NK-92 (cell line): ENCODE data around the gene REXO5.
"Not testable (repeated sequence)": the region's sequence is repeated elsewhere in the genome, so short reads cannot be mapped to it uniquely, and the experiment has no call there.

Experiments used
- DNase-seq: peaks from one replicate; lab custom pipeline; 2025; ENCODE audit not compliant: unreplicated experiment; lab: John Stamatoyannopoulos, UW

Gene REXO5, protein sequence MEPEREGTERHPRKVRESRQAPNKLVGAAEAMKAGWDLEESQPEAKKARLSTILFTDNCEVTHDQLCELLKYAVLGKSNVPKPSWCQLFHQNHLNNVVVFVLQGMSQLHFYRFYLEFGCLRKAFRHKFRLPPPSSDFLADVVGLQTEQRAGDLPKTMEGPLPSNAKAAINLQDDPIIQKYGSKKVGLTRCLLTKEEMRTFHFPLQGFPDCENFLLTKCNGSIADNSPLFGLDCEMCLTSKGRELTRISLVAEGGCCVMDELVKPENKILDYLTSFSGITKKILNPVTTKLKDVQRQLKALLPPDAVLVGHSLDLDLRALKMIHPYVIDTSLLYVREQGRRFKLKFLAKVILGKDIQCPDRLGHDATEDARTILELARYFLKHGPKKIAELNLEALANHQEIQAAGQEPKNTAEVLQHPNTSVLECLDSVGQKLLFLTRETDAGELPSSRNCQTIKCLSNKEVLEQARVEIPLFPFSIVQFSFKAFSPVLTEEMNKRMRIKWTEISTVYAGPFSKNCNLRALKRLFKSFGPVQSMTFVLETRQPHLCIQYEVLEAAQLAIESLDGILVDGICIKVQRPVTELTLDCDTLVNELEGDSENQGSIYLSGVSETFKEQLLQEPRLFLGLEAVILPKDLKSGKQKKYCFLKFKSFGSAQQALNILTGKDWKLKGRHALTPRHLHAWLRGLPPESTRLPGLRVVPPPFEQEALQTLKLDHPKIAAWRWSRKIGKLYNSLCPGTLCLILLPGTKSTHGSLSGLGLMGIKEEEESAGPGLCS

DNA sequence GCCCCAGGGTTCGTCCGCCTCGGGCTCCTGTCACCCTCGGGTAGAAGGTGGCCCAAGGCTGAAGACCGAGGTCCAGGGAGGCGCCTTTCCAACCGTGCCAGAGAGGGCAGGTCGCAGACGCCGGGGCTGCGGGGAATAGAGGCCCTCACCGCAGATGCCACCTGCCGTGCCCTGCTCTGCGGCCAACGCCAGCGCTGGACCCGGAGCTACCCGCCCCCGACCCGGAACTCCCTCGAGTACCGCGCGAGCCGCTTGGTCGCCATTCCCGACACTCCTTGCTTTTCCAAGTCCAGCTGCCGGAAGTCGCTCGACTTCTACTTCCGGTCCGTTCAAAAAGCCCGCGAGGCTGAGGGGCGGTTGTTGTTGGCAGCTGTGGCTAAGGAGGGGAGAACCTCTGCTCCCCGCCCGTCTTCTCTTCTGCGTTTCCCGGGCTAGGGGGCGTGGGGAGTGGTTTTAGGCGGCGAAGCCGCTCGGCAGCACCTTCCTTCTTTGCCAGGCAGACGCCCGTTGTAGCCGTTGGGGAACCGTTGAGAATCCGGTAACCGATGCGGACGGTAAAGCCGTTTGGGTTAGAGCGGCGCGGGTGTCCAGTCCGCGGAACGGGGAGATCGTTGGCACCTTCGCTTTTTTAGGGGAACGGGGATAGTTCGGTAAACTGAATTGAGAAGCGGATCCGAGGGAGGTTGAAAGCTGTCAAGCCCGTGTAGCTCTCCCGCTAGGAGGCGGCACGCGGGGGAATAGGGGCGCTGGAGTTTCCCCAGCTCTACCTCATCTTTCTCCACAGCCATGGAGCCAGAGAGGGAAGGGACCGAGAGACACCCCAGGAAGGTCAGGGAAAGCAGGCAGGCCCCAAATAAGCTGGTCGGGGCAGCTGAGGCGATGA, at the start of gene REXO5, which contains the start of gene ERI2:
TSS of gene REXO5 (plus strand) at position 360 of the 883 bp plus-strand sequence. CDS start at position 787, 427 bp downstream.
TSS of gene ERI2 (minus strand) at position 305 of the 883 bp plus-strand sequence. CDS start at position 263, 42 bp downstream.
- DNase-seq, result no peak

GRCh38 chr16:20760346-20760745, 46.0 kb upstream of the REXO5 start:
- DNase-seq, result no peak

GRCh38 chr16:20761175-20761574, 45.2 kb upstream of the REXO5 start:
- DNase-seq, result no peak

- no peak for DNase-seq
Observed at GRCh38 chr16:20762404-20763123, 43.8 kb upstream of the REXO5 start.

DNA sequence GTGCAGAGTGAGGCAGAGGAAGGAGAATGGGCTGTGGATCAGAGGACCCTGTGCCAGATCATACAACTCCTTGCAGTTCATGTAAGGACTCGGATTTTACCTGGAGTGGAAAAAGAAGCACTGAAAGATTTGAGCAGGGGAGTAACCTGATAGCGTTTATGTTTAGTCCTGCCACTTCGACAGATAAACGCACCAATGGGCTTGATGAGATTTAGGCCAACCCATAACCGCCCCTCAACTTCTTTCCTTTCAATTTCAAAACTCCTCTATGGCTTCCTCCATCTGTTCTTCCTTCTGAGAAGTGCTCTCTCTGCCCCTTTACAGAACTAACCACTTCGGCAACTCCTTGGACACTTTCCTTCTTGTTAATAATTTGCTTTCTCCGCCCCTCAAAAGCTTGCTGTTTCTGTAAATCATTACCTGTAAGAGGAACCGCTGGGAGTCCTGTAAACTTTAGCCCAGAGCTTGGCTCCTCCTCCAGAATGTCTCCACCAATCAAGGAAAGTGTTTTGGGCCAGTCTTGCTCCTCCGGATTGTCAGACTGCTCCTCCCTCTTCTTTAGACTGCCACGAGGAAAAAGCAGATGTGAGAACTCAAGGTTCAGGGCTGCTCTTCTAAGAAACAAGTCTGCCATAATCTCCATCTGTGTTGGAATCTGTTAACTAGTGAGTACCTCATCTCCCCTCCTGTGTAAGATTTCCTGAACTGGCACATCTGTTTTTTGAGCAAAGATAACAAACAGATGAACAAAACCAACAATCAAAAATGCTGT, 42.7 kb upstream of the REXO5 start, which contains the start of gene ACSM3:
TSS of gene ACSM3 (plus strand) at position 554 of the 772 bp plus-strand sequence. CDS start 6,021 bp downstream, outside the sequence.
- no peak for DNase-seq

- not testable (repeated sequence) for DNase-seq
Observed at GRCh38 chr16:20764448-20764847, 41.9 kb upstream of the REXO5 start.

DNA sequence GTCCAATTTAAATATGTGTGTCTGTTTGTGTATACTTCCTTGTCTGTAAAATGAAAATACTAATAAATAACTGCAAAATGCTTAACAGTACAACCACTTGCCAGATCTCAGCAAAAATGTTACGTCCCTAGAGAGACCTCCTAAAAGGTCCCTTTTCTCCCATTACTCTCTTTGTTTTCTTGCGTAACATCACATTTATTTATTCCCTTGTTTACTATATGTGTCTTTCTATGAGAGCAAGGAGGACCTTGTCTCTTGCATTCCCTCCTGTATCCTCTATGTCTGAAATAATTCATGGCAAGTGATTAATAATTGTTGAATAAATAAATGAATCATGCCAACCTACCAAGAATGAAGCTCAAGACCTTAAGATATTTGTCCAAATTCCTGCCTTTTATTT, 40.6 kb upstream of the REXO5 start:
- DNase-seq, result no peak

DNA sequence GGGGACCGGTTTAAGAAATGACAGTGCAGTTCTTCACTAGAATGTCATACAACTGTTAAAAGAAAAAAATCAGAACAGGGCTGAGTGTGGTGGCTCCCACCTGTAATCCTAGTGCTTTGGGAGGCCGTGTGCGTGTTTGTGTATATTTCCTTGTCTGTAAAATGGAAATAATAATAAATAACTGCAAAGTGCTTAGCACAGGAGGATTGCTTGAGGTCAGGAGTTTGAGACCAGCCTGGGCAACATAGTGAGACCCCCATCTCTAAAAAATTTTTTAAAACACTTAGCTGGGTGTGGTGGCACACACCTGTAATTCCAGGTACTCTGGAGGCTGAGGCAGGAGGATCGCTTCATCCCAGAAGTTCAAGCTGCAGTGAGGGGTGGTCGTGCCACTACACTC, 40.0 kb upstream of the REXO5 start:
- DNase-seq, result no peak

DNA sequence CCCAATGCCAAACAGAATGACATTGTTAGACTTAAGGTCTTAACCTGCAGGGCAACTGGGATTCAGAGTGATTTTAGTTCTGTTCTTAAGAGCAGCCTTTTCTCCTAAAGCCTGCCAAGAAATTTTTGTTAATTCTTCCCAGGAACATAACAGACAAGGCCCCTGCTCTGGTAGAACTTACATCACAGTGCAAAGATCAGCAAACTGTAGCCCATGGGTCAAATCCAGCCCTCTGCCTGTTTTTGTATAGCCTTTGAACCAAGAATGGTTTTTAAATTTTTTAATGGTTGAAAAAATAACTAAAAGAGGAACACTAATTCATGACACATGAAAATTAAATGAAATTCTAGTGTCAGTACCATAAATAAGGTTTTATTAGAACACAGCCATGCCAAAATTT, 38.8 kb upstream of the REXO5 start:
- no peak for DNase-seq

DNA sequence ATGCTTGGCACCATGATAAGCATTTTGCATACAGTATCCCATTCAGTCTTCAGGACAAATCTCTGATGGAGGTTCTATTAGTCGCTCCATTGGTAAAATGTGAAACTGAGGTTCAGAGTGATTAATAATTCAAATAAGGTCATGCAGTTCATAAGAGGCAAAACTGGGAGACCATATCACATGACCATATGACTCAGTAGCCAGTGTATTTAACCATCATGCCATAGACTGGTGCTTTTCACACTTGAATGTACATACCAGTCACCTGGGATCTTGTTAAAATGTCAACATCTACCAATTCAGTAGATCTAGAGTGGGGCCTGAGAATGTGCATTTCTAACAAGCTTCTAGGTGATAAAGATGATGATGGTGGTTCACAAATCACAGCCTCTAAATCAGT, 38.2 kb upstream of the REXO5 start:
- no peak for DNase-seq

- no peak for DNase-seq
Observed at GRCh38 chr16:20768818-20769217, 37.5 kb upstream of the REXO5 start.

GRCh38 chr16:20773679-20774078, 32.6 kb upstream of the REXO5 start:
- no peak for DNase-seq

GRCh38 chr16:20774703-20775362, 31.5 kb upstream of the REXO5 start:
- no peak for DNase-seq

- no peak for DNase-seq
Observed at GRCh38 chr16:20781697-20782096, 24.6 kb upstream of the REXO5 start.

DNA sequence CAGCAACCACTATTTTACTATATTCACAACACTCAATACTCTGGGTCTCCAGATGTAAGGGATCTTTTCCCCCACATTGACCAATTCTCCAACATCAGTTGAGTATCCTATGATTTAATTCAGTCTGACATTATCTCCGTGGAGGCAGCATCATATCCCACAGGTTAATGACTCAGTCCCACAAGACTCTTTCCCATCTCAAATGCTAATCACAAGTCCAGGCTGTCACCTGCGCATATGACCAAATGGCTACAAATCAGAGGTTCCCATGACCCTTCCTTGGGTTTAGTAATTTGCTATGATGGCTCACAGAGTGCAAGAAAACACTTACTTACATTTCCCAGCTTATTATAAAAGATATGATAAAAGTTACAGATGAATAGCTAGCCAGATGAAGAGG, 23.9 kb upstream of the REXO5 start:
- DNase-seq, result no peak

GRCh38 chr16:20784204-20784603, 22.1 kb upstream of the REXO5 start:
- no peak for DNase-seq

DNA sequence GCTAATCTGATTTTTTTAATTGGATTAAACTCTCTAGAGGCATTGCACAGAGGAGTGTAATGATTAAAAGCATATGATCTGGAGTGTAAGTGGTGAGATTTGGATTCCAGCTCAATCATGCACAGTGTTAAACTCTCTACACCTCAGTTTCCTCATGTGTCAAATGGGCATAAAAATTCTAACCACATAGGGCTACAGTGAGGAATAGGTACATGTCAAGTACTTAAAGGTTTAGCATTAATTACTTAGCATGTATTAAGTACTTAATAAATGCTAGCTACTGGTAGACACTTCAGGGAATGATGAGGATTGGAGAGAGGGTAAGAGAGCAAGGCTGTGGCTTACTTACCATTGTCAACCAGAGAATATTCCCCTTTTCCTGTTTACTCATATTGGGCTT, 17.2 kb upstream of the REXO5 start:
- no peak for DNase-seq

GRCh38 chr16:20791923-20792612, 14.3 kb upstream of the REXO5 start:
- DNase-seq, result no peak
